Activated T-cell treated with anti-CD3 and anti-CD28 coated beads, Interleukin-2, amount 50 U/mL, for 4 hours (primary cell): Measurements from ENCODE around the gene ACSS1. TPM values are rescaled to one million over a fixed set of nuclear protein-coding genes. Genes with fewer than 3 reads are reported as not detected.

ENCODE experiments used
- ATAC-seq, 2 donors: fragments of 200-7000 bp; cut with Tn5 transposase; one replicate each; pipeline ENCODE4 v1.10.0; 2021
- DNase-seq: peaks from one replicate; pipeline ENCODE4 v3.0.0-alpha.2; 2020
- H3K27me3 Mint-ChIP-seq: one replicate; pipeline ENCODE4 v1.8.0; 2021; ENCODE audit warnings: low read depth, mixed read lengths
- H3K36me3 Mint-ChIP-seq: one replicate; pipeline ENCODE4 v1.8.0; 2022; ENCODE audit warnings: mixed read lengths; ENCODE audit not compliant: insufficient read depth
- H3K4me1 Mint-ChIP-seq: one replicate; pipeline ENCODE4 v1.8.0; 2021; ENCODE audit warnings: low read depth, mixed read lengths
- H3K4me3 Mint-ChIP-seq: one replicate; pipeline ENCODE4 v1.8.0; 2021; ENCODE audit warnings: mild to moderate bottlenecking, moderate library complexity, mixed read lengths
- H3K9me3 Mint-ChIP-seq: one replicate; pipeline ENCODE4 v1.8.0; 2021; ENCODE audit warnings: mixed read lengths
- total RNA-seq, 3 donors: library from RNA; stranded (reverse); gene quantifications; one replicate each; pipeline ENCODE4 v1.2.1, GENCODE V29; 2021

The ACSS1 gene
- total RNA-seq, 3 donors from 2014 or later, result 5.4 to 8.8 (median 8.0) TPM

- Mint-ChIP-seq H3K9me3 (no peaks in the 10 kb centered on the region), H3K4me1 (peaks cover 70% of the 10 kb centered on the region), H3K27me3 (no peaks in the 10 kb centered on the region), H3K36me3 (no peaks in the 10 kb centered on the region), H3K4me3 (no peak overlapping the region)
- DNase-seq (no peak), ATAC-seq (no peak)
These were observed 17.5 kb downstream of the ACSS1 start for GRCh38 chr20:25040438-25040831.

DNA sequence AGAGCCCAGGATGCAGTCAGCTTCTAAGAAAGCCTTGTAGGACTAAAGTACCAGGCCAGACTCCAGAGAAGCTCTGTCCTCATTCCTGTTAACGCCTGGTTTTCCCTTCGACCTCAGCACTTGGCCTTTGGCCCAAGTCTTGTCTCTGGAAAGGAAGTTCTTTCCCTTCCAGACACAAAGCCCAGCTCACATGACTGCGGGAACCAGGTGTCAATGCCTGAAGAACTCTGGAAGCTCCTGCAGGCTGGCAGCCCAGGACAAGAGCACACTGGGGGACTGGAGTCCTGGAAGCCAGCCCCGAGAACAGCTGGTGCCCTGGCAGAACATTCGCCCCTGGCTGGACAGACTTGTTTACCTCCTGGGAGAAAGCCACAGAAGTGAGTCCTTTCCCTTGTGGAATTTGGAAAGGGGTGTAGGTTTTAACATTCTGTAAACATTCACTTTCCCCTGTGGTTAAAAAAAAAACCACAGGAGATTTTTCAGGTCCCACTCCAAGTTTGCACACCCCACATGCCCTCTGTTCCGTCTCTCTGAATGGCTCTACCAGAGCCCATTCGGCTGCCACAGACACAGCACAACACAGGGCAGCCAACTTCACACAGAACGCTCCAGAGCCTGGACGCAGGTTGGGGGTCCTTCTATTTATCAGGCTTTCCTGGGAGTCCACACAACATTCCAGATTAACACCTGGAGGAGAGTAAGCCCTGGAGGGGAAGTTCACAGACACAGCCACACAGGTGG, 18.1 kb downstream of the ACSS1 start:
- no peaks in the 10 kb centered on the region for H3K9me3 Mint-ChIP-seq
- H3K36me3 Mint-ChIP-seq, result no peaks in the 10 kb centered on the region
- H3K27me3 Mint-ChIP-seq, result no peaks in the 10 kb centered on the region
- no peak for DNase-seq
- H3K4me1 Mint-ChIP-seq, result peaks cover 73% of the 10 kb centered on the region
- ATAC-seq, result no peak
- H3K4me3 Mint-ChIP-seq, result no peak overlapping the region

DNA sequence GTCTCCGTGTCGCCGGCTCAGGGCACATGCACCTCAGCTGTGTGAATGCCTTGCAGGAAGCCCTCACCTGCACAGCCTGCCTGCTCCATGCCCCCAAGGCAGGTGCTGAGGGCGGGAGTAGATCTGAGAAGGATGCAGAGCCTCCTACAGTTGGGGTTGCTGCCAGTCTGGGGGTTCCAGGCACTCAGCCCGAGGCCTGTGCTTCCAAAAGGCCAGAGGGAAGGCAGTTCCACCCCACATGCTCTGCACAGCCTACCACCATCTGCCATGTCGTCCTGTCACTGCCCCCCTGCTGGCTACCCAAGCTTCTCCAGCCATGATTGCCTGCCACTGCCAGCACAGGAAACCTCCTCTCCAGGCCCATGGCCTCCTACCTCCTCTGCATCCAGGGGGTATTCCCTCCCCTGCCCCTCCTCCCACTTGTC, 19.3 kb downstream of the ACSS1 start:
- no peak for DNase-seq
- H3K9me3 Mint-ChIP-seq, result no peaks in the 10 kb centered on the region
- no peak overlapping the region for H3K4me3 Mint-ChIP-seq
- H3K36me3 Mint-ChIP-seq, result no peaks in the 10 kb centered on the region
- no peak for ATAC-seq
- peaks cover 73% of the 10 kb centered on the region for H3K4me1 Mint-ChIP-seq
- H3K27me3 Mint-ChIP-seq, result no peaks in the 10 kb centered on the region

DNA sequence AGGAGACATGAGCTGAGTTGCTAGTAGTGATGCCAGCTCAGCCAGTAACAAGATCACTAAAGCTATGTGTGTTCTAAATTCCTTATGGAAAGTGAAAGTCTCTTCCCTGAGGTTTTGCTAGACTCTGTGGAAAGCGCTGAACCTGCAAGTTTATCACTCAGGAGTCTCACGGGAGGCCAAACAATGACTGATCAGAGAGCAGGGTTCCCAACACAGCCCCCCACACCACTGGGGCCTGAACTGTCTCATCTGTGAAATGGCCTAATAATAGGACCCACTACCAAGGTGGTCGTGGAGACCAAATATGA, 19.9 kb downstream of the ACSS1 start:
- ATAC-seq (no peak), DNase-seq (no peak)
- no peaks in the 10 kb centered on the region for H3K27me3 Mint-ChIP-seq
- peaks cover 72% of the 10 kb centered on the region for H3K4me1 Mint-ChIP-seq
- no peak overlapping the region for H3K4me3 Mint-ChIP-seq
- H3K36me3 Mint-ChIP-seq, result no peaks in the 10 kb centered on the region
- H3K9me3 Mint-ChIP-seq, result no peaks in the 10 kb centered on the region

DNA sequence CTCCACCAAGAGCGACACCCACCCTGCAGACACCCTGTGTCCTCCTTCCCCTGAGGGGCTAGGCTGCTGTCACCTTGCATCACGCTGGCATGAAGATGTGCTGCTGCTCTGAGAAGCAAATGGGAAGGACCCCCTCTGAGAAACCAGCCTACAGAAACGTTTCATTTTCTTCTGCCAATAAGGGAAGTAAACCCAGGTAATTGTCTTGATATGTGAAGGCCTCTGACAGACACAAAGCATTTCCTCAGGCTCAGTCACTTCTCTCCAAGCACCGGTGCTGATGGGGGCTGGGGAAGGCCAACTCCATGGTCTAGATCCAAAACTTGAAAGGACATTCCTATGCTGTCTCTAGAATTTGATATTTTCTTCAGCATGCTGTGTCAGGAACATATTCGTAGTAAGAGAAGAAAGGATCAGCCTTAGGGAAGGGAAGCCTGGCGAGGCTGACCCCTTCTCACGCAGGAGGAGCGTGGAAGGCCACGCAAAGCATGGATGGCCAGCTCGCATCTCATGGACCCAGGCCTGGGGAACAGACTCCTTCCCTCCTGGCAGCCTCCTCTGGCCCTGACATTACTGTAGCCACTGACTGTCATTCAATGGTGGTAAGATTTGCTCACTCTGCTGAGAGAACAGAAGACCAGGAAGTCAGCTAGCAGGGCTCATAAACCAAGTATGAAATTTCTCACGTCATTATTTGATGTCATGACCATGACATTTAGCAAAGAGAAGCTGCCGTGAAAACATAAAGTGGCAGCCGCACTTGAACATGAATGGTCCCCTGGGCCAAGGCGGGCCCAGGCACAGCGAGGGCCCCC, 20.4 kb downstream of the ACSS1 start:
- no peak overlapping the region for H3K4me3 Mint-ChIP-seq
- H3K36me3 Mint-ChIP-seq, result no peaks in the 10 kb centered on the region
- no peaks in the 10 kb centered on the region for H3K27me3 Mint-ChIP-seq
- H3K4me1 Mint-ChIP-seq, result peaks cover 66% of the 10 kb centered on the region
- ATAC-seq (no peak), DNase-seq (no peak)
- no peaks in the 10 kb centered on the region for H3K9me3 Mint-ChIP-seq

- Mint-ChIP-seq H3K36me3 (no peaks in the 10 kb centered on the region), H3K27me3 (no peaks in the 10 kb centered on the region), H3K9me3 (no peaks in the 10 kb centered on the region), H3K4me1 (peaks cover 56% of the 10 kb centered on the region), H3K4me3 (peak overlapping the region; percentile 9)
- ATAC-seq, result no peak
- no peak for DNase-seq
These were observed 21.5 kb downstream of the ACSS1 start for GRCh38 chr20:25036331-25036936.

DNA sequence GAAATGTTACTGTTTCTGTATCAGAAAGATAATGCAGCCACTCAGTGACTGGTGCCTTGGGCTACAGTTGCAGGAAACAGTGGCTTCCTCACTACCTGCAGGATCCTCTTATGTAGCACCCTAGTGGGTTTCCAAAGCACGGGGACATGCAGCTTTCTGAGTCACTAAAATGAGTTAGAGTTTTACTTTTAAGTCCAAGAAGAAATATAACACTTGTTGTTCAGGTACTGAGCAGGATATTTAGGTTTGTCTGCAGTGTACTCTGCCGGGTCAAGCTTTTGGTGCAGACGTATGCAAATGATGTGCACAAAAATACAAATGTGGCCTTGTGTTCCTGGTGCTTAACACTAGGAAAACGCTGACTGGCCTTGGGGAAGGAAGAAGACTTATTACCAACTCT, 22.0 kb downstream of the ACSS1 start:
- ATAC-seq (peak; percentile 70), DNase-seq (no peak)
- Mint-ChIP-seq H3K9me3 (no peaks in the 10 kb centered on the region), H3K27me3 (no peaks in the 10 kb centered on the region), H3K4me1 (peaks cover 52% of the 10 kb centered on the region), H3K4me3 (peak overlapping the region; percentile 13), H3K36me3 (no peaks in the 10 kb centered on the region)

- no peaks in the 10 kb centered on the region for H3K27me3 Mint-ChIP-seq
- H3K36me3 Mint-ChIP-seq, result peaks cover 11% of the 10 kb centered on the region
- no peak overlapping the region for H3K4me3 Mint-ChIP-seq
- H3K4me1 Mint-ChIP-seq, result peaks cover 54% of the 10 kb centered on the region
- DNase-seq (no peak), ATAC-seq (no peak)
- no peaks in the 10 kb centered on the region for H3K9me3 Mint-ChIP-seq
These were observed 24.0 kb downstream of the ACSS1 start for GRCh38 chr20:25033924-25034300.

GRCh38 chr20:25033265-25033923, 24.5 kb downstream of the ACSS1 start:
- H3K36me3 Mint-ChIP-seq, result peaks cover 11% of the 10 kb centered on the region

DNA sequence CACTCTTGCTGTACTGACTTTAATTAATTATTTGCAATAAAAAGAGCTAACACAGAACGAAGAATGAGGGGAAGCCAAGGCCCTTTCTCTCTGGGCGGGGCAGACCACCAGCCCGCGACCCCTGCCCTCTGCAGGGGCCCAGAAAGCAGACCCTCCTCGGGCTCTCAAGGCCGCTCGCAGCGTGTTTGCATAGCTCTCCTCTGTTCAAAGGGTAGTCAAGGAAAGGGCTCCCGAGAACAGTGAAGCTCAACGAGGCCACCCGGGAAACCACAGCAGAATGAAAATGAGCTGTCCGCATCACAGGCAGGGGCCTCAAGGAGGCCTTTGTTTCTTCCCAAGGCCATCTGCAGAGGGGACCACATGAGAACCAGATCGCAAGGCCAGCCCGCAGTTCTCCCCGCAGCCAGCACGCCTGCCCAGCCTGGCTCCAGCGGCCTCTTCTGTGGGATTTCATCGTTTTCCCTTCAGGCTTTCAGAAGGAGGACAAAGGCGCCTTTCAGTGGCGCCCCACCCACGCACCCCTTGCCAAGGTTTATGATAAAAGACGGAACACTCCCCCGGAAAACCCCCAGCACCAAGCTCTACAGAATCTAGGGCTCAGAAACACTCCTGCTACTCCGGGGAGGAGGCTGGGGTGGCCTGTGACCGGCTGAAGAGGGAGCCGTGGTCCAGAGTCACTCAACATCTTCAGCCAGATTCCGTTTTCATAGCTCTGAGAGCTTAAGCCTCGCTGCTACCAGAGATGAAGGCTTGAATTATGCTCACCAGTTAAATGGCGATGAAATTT, 25.3 kb downstream of the ACSS1 start:
- no peak for DNase-seq
- Mint-ChIP-seq H3K4me1 (peaks cover 42% of the 10 kb centered on the region), H3K27me3 (no peaks in the 10 kb centered on the region), H3K9me3 (no peaks in the 10 kb centered on the region), H3K36me3 (peaks cover 12% of the 10 kb centered on the region), H3K4me3 (no peak overlapping the region)
- no peak for ATAC-seq

More at GRCh38 chr20:25033265-25033923, 24.5 kb downstream of the ACSS1 start:
- Mint-ChIP-seq H3K4me3 (no peak overlapping the region), H3K4me1 (peaks cover 49% of the 10 kb centered on the region), H3K27me3 (no peaks in the 10 kb centered on the region), H3K9me3 (no peaks in the 10 kb centered on the region)
- DNase-seq (no peak), ATAC-seq (no peak)

- Mint-ChIP-seq H3K9me3 (no peaks in the 10 kb centered on the region), H3K4me1 (peaks cover 40% of the 10 kb centered on the region), H3K27me3 (no peaks in the 10 kb centered on the region), H3K36me3 (peaks cover 18% of the 10 kb centered on the region), H3K4me3 (no peak overlapping the region)
- ATAC-seq, result no peak
- DNase-seq, result no peak
These were observed 25.9 kb downstream of the ACSS1 start for GRCh38 chr20:25032065-25032477.

- H3K4me1 Mint-ChIP-seq, result peaks cover 33% of the 10 kb centered on the region
- ATAC-seq, result no peak
- H3K4me3 Mint-ChIP-seq, result no peak overlapping the region
- DNase-seq, result no peak
- no peaks in the 10 kb centered on the region for H3K9me3 Mint-ChIP-seq
- H3K27me3 Mint-ChIP-seq, result no peaks in the 10 kb centered on the region
- H3K36me3 Mint-ChIP-seq, result peaks cover 22% of the 10 kb centered on the region
These were observed 26.7 kb downstream of the ACSS1 start for GRCh38 chr20:25031241-25031640.

DNA sequence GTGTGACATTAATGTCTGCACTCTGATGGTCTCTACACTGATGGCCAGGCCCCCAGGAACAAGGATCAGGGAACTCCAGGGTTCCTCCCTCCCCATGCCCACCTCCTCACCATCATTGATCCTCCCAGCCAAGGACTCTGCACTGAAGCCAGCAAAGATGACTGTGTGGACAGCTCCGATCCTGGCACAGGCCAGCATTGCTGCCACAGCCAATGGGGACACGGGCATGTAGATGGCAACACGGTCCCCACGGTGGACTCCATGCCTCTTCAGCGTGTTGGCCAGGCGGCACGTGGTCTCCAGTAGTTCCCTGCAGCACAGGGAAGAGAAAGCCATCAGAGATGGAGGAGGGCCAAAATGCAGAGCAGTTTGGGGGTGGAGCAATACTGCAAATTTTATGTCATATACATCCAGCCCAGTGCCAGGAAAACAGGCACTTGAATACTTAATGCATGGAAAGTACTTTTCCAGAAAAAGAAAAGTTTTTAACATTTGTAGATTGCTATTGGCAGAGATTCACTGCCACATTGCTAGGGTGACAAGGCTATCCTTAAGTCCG, 27.2 kb downstream of the ACSS1 start:
- ATAC-seq (no peak), DNase-seq (no peak)
- H3K4me3 Mint-ChIP-seq, result no peak overlapping the region
- H3K9me3 Mint-ChIP-seq, result no peaks in the 10 kb centered on the region
- no peaks in the 10 kb centered on the region for H3K27me3 Mint-ChIP-seq
- peaks cover 29% of the 10 kb centered on the region for H3K4me1 Mint-ChIP-seq
- peaks cover 24% of the 10 kb centered on the region for H3K36me3 Mint-ChIP-seq
